ENCODE measurements around the gene PTPRG.

PTPRG gene

DNA sequence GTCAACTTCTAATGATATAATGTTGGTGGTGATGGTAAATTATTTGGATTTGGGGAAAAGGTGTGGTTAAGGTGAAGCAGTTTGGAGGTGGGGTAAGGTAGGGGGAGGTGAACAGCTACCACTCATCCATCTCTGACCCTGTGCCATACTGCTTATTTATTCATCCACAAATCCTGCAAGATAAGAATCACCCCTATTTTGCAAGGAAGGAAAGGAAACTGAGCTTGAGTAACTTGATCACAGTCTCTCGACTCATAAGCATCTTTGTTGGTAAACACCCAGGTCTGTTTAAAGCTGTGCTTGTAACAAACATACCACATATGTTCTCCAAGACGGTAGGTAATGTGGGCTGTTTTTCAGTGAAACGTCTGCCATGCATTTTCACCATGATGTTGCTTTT, 67.3 kb downstream of the PTPRG start:
- no peak for DNase-seq (ENCODE audit: extremely low read depth, insufficient read length)
- Histone ChIP-seq H3K27me3 (replicated peaks; ENCODE audit: control insufficient read depth, insufficient read depth, low read length) (no peaks in the 10 kb centered on the region; the same call in none of the 2 replicates), H3K4me3 (replicated peaks; ENCODE audit: low read depth, low read length) (no peak overlapping the region), H3K36me3 (ENCODE audit: control insufficient read depth, insufficient read depth, low read length) (no peaks in the 10 kb centered on the region)
- TF ChIP-seq, protein P1, sequence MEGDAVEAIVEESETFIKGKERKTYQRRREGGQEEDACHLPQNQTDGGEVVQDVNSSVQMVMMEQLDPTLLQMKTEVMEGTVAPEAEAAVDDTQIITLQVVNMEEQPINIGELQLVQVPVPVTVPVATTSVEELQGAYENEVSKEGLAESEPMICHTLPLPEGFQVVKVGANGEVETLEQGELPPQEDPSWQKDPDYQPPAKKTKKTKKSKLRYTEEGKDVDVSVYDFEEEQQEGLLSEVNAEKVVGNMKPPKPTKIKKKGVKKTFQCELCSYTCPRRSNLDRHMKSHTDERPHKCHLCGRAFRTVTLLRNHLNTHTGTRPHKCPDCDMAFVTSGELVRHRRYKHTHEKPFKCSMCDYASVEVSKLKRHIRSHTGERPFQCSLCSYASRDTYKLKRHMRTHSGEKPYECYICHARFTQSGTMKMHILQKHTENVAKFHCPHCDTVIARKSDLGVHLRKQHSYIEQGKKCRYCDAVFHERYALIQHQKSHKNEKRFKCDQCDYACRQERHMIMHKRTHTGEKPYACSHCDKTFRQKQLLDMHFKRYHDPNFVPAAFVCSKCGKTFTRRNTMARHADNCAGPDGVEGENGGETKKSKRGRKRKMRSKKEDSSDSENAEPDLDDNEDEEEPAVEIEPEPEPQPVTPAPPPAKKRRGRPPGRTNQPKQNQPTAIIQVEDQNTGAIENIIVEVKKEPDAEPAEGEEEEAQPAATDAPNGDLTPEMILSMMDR (IDR thresholded peaks at IDR 0.05; ENCODE audit: insufficient read depth, low read length, poor library complexity, severe bottlenecking): no peak

DNA sequence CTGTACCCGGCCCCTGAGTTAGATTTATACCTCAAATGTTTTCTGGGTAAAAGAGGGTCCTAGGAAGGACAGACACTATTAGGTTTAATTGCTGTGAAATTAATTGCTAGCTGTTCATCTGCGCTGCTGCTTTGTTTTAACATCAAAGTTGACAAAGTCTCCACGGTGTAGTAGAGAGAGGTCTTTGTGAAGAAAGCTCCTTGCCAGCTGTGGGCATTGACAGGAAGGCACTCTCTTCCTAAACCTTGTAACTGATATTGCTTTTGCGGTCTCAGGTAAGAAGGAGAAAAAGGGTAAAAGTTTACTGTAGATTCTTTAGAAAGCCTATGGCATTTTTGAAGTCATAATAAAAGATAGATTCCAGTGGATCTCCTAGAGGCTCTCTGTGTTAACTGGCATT, 68.1 kb downstream of the PTPRG start:
- H3K27me3 ChIP-seq (replicated peaks; ENCODE audit: control insufficient read depth, insufficient read depth, low read length): no peaks in the 10 kb centered on the region; the same call in none of the 2 replicates
- no peaks in the 10 kb centered on the region for H3K36me3 ChIP-seq (ENCODE audit: control insufficient read depth, insufficient read depth, low read length)
- no peak overlapping the region for H3K4me3 ChIP-seq (replicated peaks; ENCODE audit: low read depth, low read length)
- DNase-seq (ENCODE audit: extremely low read depth, insufficient read length): no peak
- TF ChIP-seq, protein P1 (IDR thresholded peaks at IDR 0.05; ENCODE audit: insufficient read depth, low read length, poor library complexity, severe bottlenecking): no peak

DNA sequence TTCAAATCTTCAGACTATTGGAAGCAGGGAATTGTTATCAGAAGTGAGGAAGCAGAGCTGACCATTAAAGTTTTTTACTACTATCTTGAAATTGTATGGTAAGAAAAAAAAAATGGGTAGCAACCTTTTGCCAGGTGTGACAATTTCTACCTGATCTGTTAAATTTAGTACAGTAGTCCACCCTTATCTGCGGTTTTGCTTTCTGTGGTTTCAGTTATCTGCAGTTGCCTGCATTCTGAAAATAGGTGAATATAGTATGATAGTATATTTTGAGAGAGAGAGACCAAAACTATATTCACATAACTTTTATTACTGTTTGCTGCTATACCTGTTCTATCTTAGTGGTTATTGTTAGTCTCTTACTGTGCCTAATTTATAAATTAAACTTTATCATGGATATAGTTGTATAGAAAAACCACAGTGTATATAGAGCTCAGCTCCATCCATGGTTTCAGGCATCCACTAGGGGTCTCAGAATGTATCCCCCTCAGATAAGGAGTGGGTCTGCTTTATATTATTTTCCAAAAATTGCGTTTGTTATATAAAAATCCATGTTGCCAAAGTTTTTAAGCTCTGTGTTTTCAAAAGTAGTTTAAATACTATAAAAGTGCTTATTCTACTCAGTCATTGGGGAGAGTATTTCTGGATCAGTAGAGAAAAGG, 69.9 kb downstream of the PTPRG start:
- Histone ChIP-seq H3K4me3 (replicated peaks; ENCODE audit: low read depth, low read length) (no peak overlapping the region), H3K27me3 (replicated peaks; ENCODE audit: control insufficient read depth, insufficient read depth, low read length) (no peaks in the 10 kb centered on the region; the same call in none of the 2 replicates), H3K36me3 (ENCODE audit: control insufficient read depth, insufficient read depth, low read length) (no peaks in the 10 kb centered on the region)
- DNase-seq (ENCODE audit: extremely low read depth, insufficient read length): peak; percentile 17
- TF ChIP-seq, protein P1 (IDR thresholded peaks at IDR 0.05; ENCODE audit: insufficient read depth, low read length, poor library complexity, severe bottlenecking): no peak

DNA sequence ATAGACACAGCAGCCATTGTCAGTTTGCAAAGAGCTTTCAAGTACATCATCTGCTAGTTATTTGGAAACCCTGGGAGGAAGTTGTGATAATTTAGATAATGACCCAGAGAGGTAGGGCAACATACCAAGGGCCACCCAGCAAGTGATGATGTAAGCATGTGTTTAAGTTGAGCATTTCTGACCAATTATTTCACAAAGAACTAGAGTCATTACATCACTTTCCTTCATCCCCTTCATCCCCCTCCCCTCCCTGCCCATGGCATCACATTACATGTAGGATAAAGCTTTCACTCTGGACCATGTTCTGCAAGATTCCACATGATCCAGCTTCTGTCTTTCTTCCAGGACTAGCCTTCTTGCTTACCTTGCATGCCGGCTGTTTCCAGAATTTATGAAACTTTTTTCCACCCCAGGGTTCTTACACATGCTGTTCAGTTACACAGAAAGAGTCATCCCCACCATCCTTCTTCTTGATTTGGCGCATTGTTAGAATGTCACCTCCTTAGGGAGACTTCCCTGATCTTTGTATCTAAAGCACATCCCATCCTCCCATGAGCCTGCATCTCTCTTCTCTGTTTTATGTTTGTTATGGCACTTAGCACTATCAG, 71.3 kb downstream of the PTPRG start:
- DNase-seq (ENCODE audit: extremely low read depth, insufficient read length): no peak
- H3K4me3 ChIP-seq (replicated peaks; ENCODE audit: low read depth, low read length): no peak overlapping the region
- H3K27me3 ChIP-seq (replicated peaks; ENCODE audit: control insufficient read depth, insufficient read depth, low read length): no peaks in the 10 kb centered on the region; the same call in none of the 2 replicates
- TF ChIP-seq, protein P1 (IDR thresholded peaks at IDR 0.05; ENCODE audit: insufficient read depth, low read length, poor library complexity, severe bottlenecking): no peak
- no peaks in the 10 kb centered on the region for H3K36me3 ChIP-seq (ENCODE audit: control insufficient read depth, insufficient read depth, low read length)

DNA sequence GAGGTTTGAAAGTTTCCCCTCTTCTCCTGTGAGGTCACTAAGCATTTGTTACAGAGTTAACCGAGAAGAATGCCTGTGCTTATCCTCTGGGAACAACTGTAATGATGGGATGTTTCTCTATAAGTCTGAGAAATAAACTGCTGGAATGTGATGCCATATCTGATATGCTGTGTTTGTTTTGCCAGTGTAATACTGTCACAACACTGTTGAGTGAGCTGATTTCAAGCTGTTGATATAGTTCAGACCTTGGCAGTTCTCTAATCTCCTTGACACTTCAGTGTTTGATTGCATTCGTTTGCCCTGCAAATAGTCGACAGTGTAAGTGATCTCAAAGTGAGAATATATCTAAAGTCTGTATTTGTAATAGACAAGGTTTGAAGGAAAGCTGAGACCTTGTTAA, 73.3 kb downstream of the PTPRG start:
- Histone ChIP-seq H3K4me3 (replicated peaks; ENCODE audit: low read depth, low read length) (no peak overlapping the region), H3K27me3 (replicated peaks; ENCODE audit: control insufficient read depth, insufficient read depth, low read length) (no peaks in the 10 kb centered on the region; the same call in 1 of the 2 replicates), H3K36me3 (ENCODE audit: control insufficient read depth, insufficient read depth, low read length) (no peaks in the 10 kb centered on the region)
- TF ChIP-seq, protein P1 (IDR thresholded peaks at IDR 0.05; ENCODE audit: insufficient read depth, low read length, poor library complexity, severe bottlenecking): no peak
- DNase-seq (ENCODE audit: extremely low read depth, insufficient read length): no peak
